ENCODE measurements around the gene MAPK9. TPM values are rescaled to one million over a fixed set of nuclear protein-coding genes. Genes with fewer than 3 reads are reported as not detected.
"Not testable (repeated sequence)": the region's sequence is repeated elsewhere in the genome, so short reads cannot be mapped to it uniquely, and the experiment has no call there.

MAPK9 gene
- total RNA-seq, 2 donors from 2014 or later: 27.9 to 34.9 TPM

- intact Hi-C loops (cut with DNase I): no loop called here
- no peak for DNase-seq (ENCODE audit: low spot score)
Observed at GRCh38 chr5:180212363-180213255, 79.3 kb downstream of the MAPK9 start.

GRCh38 chr5:180211761-180212035, 80.2 kb downstream of the MAPK9 start:
- intact Hi-C loops (cut with DNase I): no loop called here
- no peak for DNase-seq (ENCODE audit: low spot score)

GRCh38 chr5:180210961-180211760, 80.7 kb downstream of the MAPK9 start:
- no peak for DNase-seq (ENCODE audit: low spot score)
- intact Hi-C loops (cut with DNase I): no loop called here

GRCh38 chr5:180210077-180210476, 81.8 kb downstream of the MAPK9 start:
- DNase-seq (ENCODE audit: low spot score); intact Hi-C loops (cut with DNase I): not testable (repeated sequence)

GRCh38 chr5:180209137-180209581, 82.7 kb downstream of the MAPK9 start, which contains the start of gene RASGEF1C:
TSS of gene RASGEF1C (minus strand) at chr5:180209211. CDS start at chr5:180138052, 71,159 bp downstream.
- intact Hi-C loops (cut with DNase I): no loop called here
- DNase-seq (ENCODE audit: low spot score): no peak

- no peak for DNase-seq (ENCODE audit: low spot score)
- intact Hi-C loops (cut with DNase I): no loop called here
Observed at GRCh38 chr5:180208435-180209081, 83.3 kb downstream of the MAPK9 start.

- intact Hi-C loops (cut with DNase I): no loop called here
- no peak for DNase-seq (ENCODE audit: low spot score)
Observed at GRCh38 chr5:180208038-180208434, 83.8 kb downstream of the MAPK9 start.

- no peak for DNase-seq (ENCODE audit: low spot score)
- intact Hi-C loops (cut with DNase I): no loop called here
Observed at GRCh38 chr5:180207593-180207992, 84.3 kb downstream of the MAPK9 start.

- intact Hi-C loops (cut with DNase I): no loop called here
Observed at GRCh38 chr5:180206993-180207392, 84.9 kb downstream of the MAPK9 start.

GRCh38 chr5:180205916-180206315, 86.0 kb downstream of the MAPK9 start:
- no peak for DNase-seq (ENCODE audit: low spot score)
- intact Hi-C loops (cut with DNase I): loop anchor here in 1 of 2 donors (2.0 kb wide), 1 partner anchor 79 kb away; no protein-coding TSS in a partner anchor

More at GRCh38 chr5:180206993-180207392, 84.9 kb downstream of the MAPK9 start:
- no peak for DNase-seq (ENCODE audit: low spot score)

GRCh38 chr5:180204276-180204819, 87.5 kb downstream of the MAPK9 start:
- no peak for DNase-seq (ENCODE audit: low spot score)
- intact Hi-C loops (cut with DNase I): loop anchor here in 1 of 2 donors (2.0 kb wide), 1 partner anchor 78 kb away; no protein-coding TSS in a partner anchor

- intact Hi-C loops (cut with DNase I): no loop called here
- DNase-seq (ENCODE audit: low spot score): no peak
Observed at GRCh38 chr5:180202939-180203573, 88.8 kb downstream of the MAPK9 start.

GRCh38 chr5:180201051-180201987, 90.6 kb downstream of the MAPK9 start:
- intact Hi-C loops (cut with DNase I): no loop called here
- no peak for DNase-seq (ENCODE audit: low spot score)

GRCh38 chr5:180199390-180199789, 92.5 kb downstream of the MAPK9 start:
- intact Hi-C loops (cut with DNase I): loop anchor here in 1 of 2 donors (5.0 kb wide), 1 partner anchor 1157 kb away; no protein-coding TSS in a partner anchor
- no peak for DNase-seq (ENCODE audit: low spot score)

- intact Hi-C loops (cut with DNase I): loop anchor here in 1 of 2 donors (5.0 kb wide), 1 partner anchor 1156 kb away; no protein-coding TSS in a partner anchor
- no peak for DNase-seq (ENCODE audit: low spot score)
Observed at GRCh38 chr5:180198208-180198607, 93.7 kb downstream of the MAPK9 start.

- no peak for DNase-seq (ENCODE audit: low spot score)
- intact Hi-C loops (cut with DNase I): loop anchor here in 1 of 2 donors (5.0 kb wide), 1 partner anchor 1155 kb away; no protein-coding TSS in a partner anchor
Observed at GRCh38 chr5:180197016-180197702, 94.7 kb downstream of the MAPK9 start.
